Mesendoderm (in vitro differentiated cells): ENCODE results near the gene OSTF1.

ENCODE experiments used
- DNase-seq: peaks from one replicate; pipeline ENCODE4 v3.0.0; 2013
- H2AK5ac ChIP-seq: 2 replicates; pipeline ENCODE4 v1.6.1; 2013; ENCODE audit warnings: low read length, inconsistent platforms
- H2BK120ac ChIP-seq: 2 replicates; pipeline ENCODE4 v1.6.1; 2013; ENCODE audit warnings: low read depth, mild to moderate bottlenecking, low read length, moderate library complexity, mixed read lengths
- H2BK15ac ChIP-seq: replicated peaks from 2 replicates; pipeline ENCODE4 v1.6.1; 2013; ENCODE audit warnings: low read depth, mild to moderate bottlenecking, moderate library complexity
- H2BK5ac ChIP-seq: 2 replicates; pipeline ENCODE4 v1.6.1; 2013; ENCODE audit warnings: low read length, inconsistent platforms
- H3K18ac ChIP-seq: 2 replicates; pipeline ENCODE4 v1.6.1; 2013; ENCODE audit warnings: mild to moderate bottlenecking, low read length, mixed read lengths
- H3K23ac ChIP-seq: one replicate; pipeline ENCODE4 v1.6.1; 2013; ENCODE audit warnings: low read length
- H3K27ac ChIP-seq: 2 replicates; pipeline ENCODE4 v1.5.1; 2013; ENCODE audit warnings: low read depth, mild to moderate bottlenecking, inconsistent platforms, low read length, moderate library complexity
- H3K27me3 ChIP-seq: 2 replicates; pipeline ENCODE4 v1.6.1; 2013; ENCODE audit warnings: low read length, control low read depth, mild to moderate bottlenecking, inconsistent platforms; ENCODE audit not compliant: insufficient read depth, poor library complexity
- H3K36me3 ChIP-seq: 2 replicates; pipeline ENCODE4 v1.6.1; 2013; ENCODE audit warnings: low read length, inconsistent platforms; ENCODE audit not compliant: control insufficient read depth, insufficient read depth
- H3K4ac ChIP-seq: one replicate; pipeline ENCODE4 v1.6.1; 2013; ENCODE audit warnings: low read depth, mild to moderate bottlenecking, low read length, moderate library complexity
- H3K4me1 ChIP-seq: 2 replicates; pipeline ENCODE4 v1.6.1; 2013; ENCODE audit warnings: low read depth, low read length, inconsistent platforms; ENCODE audit not compliant: control insufficient read depth
- H3K4me2 ChIP-seq: 2 replicates; pipeline ENCODE4 v1.6.1; 2013; ENCODE audit warnings: low read length
- H3K4me3 ChIP-seq: 2 replicates; pipeline ENCODE4 v1.5.1; 2013; ENCODE audit warnings: mild to moderate bottlenecking, low read length
- H3K56ac ChIP-seq: one replicate; pipeline ENCODE4 v1.6.1; 2013; ENCODE audit warnings: low read length
- H3K79me1 ChIP-seq: 2 replicates; pipeline ENCODE4 v1.6.1; 2013; ENCODE audit warnings: low read length, inconsistent platforms
- H3K79me2 ChIP-seq: 2 replicates; pipeline ENCODE4 v1.6.1; 2013; ENCODE audit warnings: mild to moderate bottlenecking, low read length; ENCODE audit not compliant: control insufficient read depth, insufficient read depth
- H3K9ac ChIP-seq: 2 replicates; pipeline ENCODE4 v1.6.1; 2013; ENCODE audit warnings: low read length, inconsistent platforms
- H4K5ac ChIP-seq: one replicate; pipeline ENCODE4 v1.6.1; 2013; ENCODE audit warnings: low read length
- H4K8ac ChIP-seq: one replicate; pipeline ENCODE4 v1.6.1; 2013; ENCODE audit warnings: low read depth, mild to moderate bottlenecking, control low read depth, low read length, moderate library complexity
- WGBS: extraction: QIAGEN DNeasy Blood & Tissue Kit; methylation state at CpG from one replicate; pipeline ENCODE4 v1.1.7; 2013; ENCODE audit warnings: low lambda C conversion rate, missing lambda C conversion rate; ENCODE audit not compliant: insufficient coverage; ENCODE audit errors: extremely low coverage; 5-methylcytosine and 5-hydroxymethylcytosine counted together

OSTF1 gene

DNA sequence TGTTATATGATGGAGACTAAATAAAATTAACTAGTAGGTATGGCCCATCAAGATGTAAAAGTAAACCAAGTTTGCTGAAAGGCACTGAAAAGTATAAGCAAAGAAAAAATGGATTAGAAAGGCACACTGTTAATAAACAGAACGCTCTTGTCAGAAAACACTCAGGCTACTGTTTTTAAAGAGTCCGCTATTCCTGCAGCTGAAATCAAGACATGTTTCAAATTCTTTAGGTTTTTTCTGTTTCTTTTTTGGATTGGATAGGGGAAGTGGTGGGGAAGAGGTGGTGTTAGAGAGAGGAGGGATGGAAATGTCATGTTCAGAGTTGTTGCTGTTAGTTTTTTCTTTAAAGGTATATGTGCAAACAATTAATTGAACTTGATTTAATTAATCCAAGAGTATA, 17.5 kb downstream of the OSTF1 start:
- Histone ChIP-seq H3K27ac (no peak overlapping the region), H2BK120ac (no peak overlapping the region), H2BK5ac (no peak overlapping the region), H4K8ac (no peak overlapping the region), H3K4me3 (no peak overlapping the region), H3K23ac (no peak overlapping the region), H3K4me2 (no peak overlapping the region), H3K79me2 (no peaks in the 10 kb centered on the region), H3K79me1 (peaks cover 4% of the 10 kb centered on the region), H2BK15ac (no peak overlapping the region), H3K9ac (no peak overlapping the region), H3K18ac (no peak overlapping the region), H3K36me3 (no peaks in the 10 kb centered on the region), H3K4me1 (no peaks in the 10 kb centered on the region), H2AK5ac (no peak overlapping the region), H3K4ac (no peak overlapping the region), H3K56ac (no peak overlapping the region), H4K5ac (no peak overlapping the region), H3K27me3 (no peaks in the 10 kb centered on the region)
- DNase-seq: no peak
- WGBS: no CpG with 5 or more reads among the region's 2 CpGs

DNA sequence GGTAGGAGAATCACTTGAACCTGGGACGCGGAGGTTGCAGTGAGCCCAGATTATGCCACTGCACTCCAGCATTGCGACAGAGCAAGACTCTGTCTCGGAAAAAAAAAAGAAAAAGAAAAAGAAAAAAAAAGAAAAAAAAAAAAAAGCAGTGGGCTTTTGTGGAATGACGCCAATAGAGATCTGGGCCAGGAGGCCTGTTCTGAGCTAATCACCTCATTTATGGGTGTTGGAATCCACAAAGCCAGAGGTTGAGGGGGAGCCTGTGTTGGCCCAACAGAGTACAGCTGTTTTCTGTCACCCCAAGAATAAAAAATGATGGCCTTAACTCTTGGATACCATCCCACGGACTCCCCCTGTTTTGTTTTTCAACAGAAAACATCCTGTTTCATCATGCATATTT, 18.5 kb downstream of the OSTF1 start:
- WGBS: no CpG with 5 or more reads among the region's 6 CpGs
- Histone ChIP-seq H3K9ac (no peak overlapping the region), H4K8ac (no peak overlapping the region), H3K4me3 (no peak overlapping the region), H2BK120ac (no peak overlapping the region), H3K18ac (no peak overlapping the region), H3K4ac (no peak overlapping the region), H2BK15ac (no peak overlapping the region), H3K4me1 (no peaks in the 10 kb centered on the region), H2BK5ac (no peak overlapping the region), H3K27ac (no peak overlapping the region), H2AK5ac (no peak overlapping the region), H3K36me3 (no peaks in the 10 kb centered on the region), H3K27me3 (no peaks in the 10 kb centered on the region), H3K79me2 (no peaks in the 10 kb centered on the region), H3K79me1 (peaks cover 4% of the 10 kb centered on the region), H3K4me2 (no peak overlapping the region), H3K23ac (no peak overlapping the region), H4K5ac (no peak overlapping the region), H3K56ac (no peak overlapping the region)
- DNase-seq: no peak

DNA sequence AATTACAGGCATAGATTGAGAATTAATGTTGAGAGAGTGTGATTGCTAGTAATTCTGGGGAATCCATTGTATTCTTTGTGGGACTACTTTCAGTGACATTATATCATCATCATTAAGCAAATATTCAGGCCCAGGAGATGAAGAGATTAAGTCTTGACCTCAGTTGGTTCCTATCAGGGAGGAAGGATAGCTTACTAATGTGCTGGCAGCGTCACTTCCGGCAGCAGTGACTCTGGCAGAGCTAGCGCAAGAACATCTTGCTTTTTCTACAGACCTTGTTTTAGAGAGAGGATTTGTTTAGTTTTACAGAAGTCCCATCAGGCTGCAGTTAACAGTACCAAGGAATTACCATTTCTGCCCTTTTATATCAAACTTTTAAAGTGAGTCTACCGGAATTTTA, 20.3 kb downstream of the OSTF1 start:
- Histone ChIP-seq H2BK15ac (no peak overlapping the region), H2BK120ac (no peak overlapping the region), H2AK5ac (no peak overlapping the region), H3K18ac (no peak overlapping the region), H3K36me3 (no peaks in the 10 kb centered on the region), H2BK5ac (no peak overlapping the region), H4K8ac (no peak overlapping the region), H3K27ac (no peak overlapping the region), H3K4me1 (no peaks in the 10 kb centered on the region), H3K56ac (no peak overlapping the region), H3K4ac (no peak overlapping the region), H3K4me2 (no peak overlapping the region), H3K79me1 (peaks cover 4% of the 10 kb centered on the region), H3K27me3 (no peaks in the 10 kb centered on the region), H3K79me2 (no peaks in the 10 kb centered on the region), H3K4me3 (no peak overlapping the region), H3K23ac (no peak overlapping the region), H3K9ac (no peak overlapping the region), H4K5ac (no peak overlapping the region)
- 100% methylated on average over 1 of the region's 4 CpGs for WGBS
- DNase-seq: no peak

DNA sequence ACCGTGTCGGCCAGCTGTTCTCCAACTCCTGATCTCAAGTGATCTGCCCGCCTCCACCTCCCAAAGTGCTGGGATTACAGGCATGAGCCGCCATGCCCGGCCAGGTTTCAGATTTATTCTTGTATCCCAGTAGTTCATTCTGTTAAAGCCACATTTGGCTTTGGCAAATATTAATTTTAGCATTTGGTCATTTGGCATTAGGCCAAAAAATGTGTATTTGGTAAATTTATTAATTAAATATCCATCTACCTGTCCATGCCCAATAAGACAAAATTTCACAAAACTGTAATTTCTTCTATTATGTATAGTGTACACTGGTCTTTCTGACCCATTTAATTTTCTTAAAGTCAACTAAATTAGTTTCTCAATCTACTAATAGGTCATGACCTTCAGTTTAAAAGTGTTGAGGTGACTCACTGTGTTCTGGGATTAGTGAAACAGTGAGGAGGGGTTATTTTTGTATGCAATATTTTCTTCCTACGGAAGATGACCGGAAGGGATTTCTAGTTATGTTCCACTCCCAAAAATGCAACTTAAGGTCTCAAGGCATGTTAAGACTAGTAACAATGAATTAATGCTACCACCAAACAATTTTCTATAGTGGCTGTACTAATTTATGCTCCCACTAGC, 21.0 kb downstream of the OSTF1 start:
- Histone ChIP-seq H3K79me2 (no peaks in the 10 kb centered on the region), H2AK5ac (no peak overlapping the region), H3K9ac (no peak overlapping the region), H3K27me3 (no peaks in the 10 kb centered on the region), H3K36me3 (no peaks in the 10 kb centered on the region), H3K56ac (no peak overlapping the region), H3K79me1 (peaks cover 4% of the 10 kb centered on the region), H3K23ac (no peak overlapping the region), H3K18ac (no peak overlapping the region), H4K5ac (no peak overlapping the region), H3K4me1 (no peaks in the 10 kb centered on the region), H3K27ac (no peak overlapping the region), H3K4me3 (no peak overlapping the region), H2BK5ac (no peak overlapping the region), H3K4ac (no peak overlapping the region), H3K4me2 (no peak overlapping the region), H2BK15ac (no peak overlapping the region), H4K8ac (no peak overlapping the region), H2BK120ac (no peak overlapping the region)
- no CpG with 5 or more reads among the region's 7 CpGs for WGBS
- DNase-seq: no peak

DNA sequence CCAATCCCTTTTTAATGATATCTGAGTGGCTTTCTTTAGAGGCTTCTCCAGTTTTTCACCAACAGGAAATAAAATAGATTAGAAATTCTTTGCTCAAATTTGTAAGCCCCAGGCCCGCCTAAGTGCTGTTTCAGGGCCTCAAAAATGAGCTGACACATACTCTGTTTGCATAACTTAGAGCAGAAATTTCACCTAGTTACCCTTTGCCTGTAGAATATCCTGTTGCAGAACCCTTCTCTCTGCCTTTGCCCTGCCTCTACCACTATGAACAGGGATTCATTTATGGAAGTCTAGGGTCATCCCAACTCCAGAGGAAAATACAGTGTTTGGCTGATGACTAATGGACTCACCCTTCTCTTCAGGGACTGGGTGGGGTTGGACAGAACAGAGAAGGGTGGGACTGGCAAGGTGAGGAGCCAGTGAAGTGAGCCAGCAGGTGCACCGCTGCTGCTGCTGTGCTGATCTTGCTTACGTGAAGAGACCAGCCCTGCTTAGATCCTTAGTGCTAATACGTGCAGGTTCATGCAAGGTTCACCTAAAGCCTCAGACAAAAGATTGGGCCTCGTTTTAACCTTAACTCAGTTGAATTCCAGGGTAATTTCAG, 22.8 kb downstream of the OSTF1 start:
- H3K18ac ChIP-seq: no peak overlapping the region
- H3K4me1 ChIP-seq: no peaks in the 10 kb centered on the region
- no peak overlapping the region for H4K8ac ChIP-seq
- H4K5ac ChIP-seq: no peak overlapping the region
- H2AK5ac ChIP-seq: no peak overlapping the region
- H3K27me3 ChIP-seq: no peaks in the 10 kb centered on the region
- H3K4ac ChIP-seq: no peak overlapping the region
- no peak overlapping the region for H3K9ac ChIP-seq
- no peak overlapping the region for H3K4me2 ChIP-seq
- H3K79me1 ChIP-seq: peaks cover 4% of the 10 kb centered on the region
- no peak overlapping the region for H2BK15ac ChIP-seq
- no peak overlapping the region for H3K27ac ChIP-seq
- H3K23ac ChIP-seq: no peak overlapping the region
- no peak for DNase-seq
- no CpG with 5 or more reads among the region's 5 CpGs for WGBS
- H2BK5ac ChIP-seq: no peak overlapping the region
- no peak overlapping the region for H2BK120ac ChIP-seq
- H3K4me3 ChIP-seq: no peak overlapping the region
- no peaks in the 10 kb centered on the region for H3K79me2 ChIP-seq
- no peak overlapping the region for H3K56ac ChIP-seq
- no peaks in the 10 kb centered on the region for H3K36me3 ChIP-seq

DNA sequence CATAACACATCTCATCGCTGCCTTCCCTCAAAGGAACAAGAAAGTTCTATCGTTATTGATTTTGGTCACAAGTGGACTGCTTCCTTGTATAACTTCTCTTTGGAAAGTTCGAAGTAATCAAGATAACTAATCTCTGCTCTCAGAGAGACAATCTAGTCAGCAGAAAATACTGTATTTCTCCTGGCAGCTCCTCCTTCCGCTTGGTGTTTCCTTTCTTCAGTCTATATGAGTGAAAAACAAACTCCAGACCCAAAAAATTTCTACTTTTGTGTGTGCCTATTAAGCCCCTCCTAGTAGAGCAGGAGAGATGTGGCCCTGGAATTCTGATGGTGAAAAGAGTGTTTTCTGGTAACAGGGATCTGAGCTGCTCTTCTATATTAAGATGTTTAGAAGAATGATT, 24.5 kb downstream of the OSTF1 start:
- Histone ChIP-seq H2AK5ac (no peak overlapping the region), H3K56ac (no peak overlapping the region), H2BK120ac (no peak overlapping the region), H3K9ac (no peak overlapping the region), H3K27me3 (no peaks in the 10 kb centered on the region), H2BK5ac (no peak overlapping the region), H3K27ac (no peak overlapping the region), H4K8ac (no peak overlapping the region), H3K4me3 (no peak overlapping the region), H3K23ac (no peak overlapping the region), H3K4me1 (no peaks in the 10 kb centered on the region), H3K36me3 (no peaks in the 10 kb centered on the region), H4K5ac (no peak overlapping the region), H3K18ac (no peak overlapping the region), H3K4me2 (no peak overlapping the region), H3K79me1 (peaks cover 2% of the 10 kb centered on the region), H2BK15ac (no peak overlapping the region), H3K79me2 (no peaks in the 10 kb centered on the region), H3K4ac (no peak overlapping the region)
- no peak for DNase-seq
- no CpG with 5 or more reads among the region's 4 CpGs for WGBS
